ENCODE data around the gene TUBA3D.
"Not testable (repeated sequence)": the region's sequence is repeated elsewhere in the genome, so short reads cannot be mapped to it uniquely, and the experiment has no call there.

The TUBA3D gene

DNA sequence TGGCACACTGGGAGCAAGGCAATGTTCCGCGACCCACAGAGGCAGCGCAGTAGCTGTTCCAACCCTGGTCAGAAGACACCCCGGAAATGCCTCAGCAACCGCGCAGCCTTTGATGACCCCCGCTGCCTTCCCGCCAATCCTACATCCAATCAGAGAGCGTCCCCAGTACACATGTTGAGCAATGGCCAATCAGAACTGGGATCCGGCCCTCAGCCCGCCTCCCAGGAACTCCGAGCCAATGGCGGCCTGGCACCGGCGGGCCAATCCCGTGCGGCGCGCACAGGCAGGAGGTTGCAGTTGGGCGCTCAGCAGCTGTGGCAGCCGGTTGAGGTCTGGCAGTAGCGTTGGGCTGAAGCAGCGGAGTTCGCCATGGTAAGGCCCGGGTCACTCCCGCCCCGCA is at the start of gene TUBA3D:
Gene TUBA3D, plus strand, starts transcription at position 289 of the 400 bp plus-strand sequence. Its CDS starts 81 bp downstream, at position 370.
- DNase-seq (ENCODE audit: low spot score), result no peak
- no peak within 1 kb of the TSS for H3K27ac Mint-ChIP-seq
- no peaks in the 10 kb centered on the region for H3K27me3 Mint-ChIP-seq (ENCODE audit: low read depth)
- H3K4me1 Mint-ChIP-seq (ENCODE audit: low read depth), result no peaks in the 10 kb centered on the region
- H3K4me3 Mint-ChIP-seq, result no peak within 1 kb of the TSS
- peaks cover 2% of the 10 kb centered on the region for H3K36me3 Mint-ChIP-seq (ENCODE audit: low read depth)
- no peaks in the 10 kb centered on the region for H3K9me3 Mint-ChIP-seq

DNA sequence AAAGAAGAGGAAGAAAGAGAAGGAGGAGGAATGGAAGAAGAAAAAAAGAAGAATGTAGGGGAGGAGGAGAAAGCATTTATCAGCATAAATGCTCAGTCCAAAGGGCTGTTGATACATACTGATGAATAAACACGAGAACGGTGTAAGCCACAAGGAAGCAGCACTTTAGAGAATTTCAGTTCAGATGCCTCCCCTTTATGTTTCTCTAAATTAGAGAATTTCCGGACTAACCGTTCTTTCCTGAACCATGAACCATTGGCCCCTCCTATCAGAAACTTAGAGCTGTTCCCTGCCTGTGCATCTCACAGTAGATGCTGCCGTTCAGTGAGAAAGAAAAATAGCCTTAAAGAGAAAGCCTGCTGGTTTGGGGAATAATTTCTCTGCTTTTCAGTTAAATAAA is 49.2 kb upstream of the TUBA3D start:
- Mint-ChIP-seq H3K27ac (peak overlapping the region; percentile 13), H3K9me3 (no peaks in the 10 kb centered on the region), H3K27me3 (ENCODE audit: low read depth) (peaks cover 77% of the 10 kb centered on the region), H3K36me3 (ENCODE audit: low read depth) (no peaks in the 10 kb centered on the region), H3K4me1 (ENCODE audit: low read depth) (peaks cover 7% of the 10 kb centered on the region), H3K4me3 (peak overlapping the region; percentile 34)
- DNase-seq (ENCODE audit: low spot score), result no peak

- no peaks in the 10 kb centered on the region for H3K9me3 Mint-ChIP-seq
- DNase-seq (ENCODE audit: low spot score), result no peak
- no peak overlapping the region for H3K27ac Mint-ChIP-seq
- peaks cover 2% of the 10 kb centered on the region for H3K4me1 Mint-ChIP-seq (ENCODE audit: low read depth)
- H3K36me3 Mint-ChIP-seq (ENCODE audit: low read depth), result no peaks in the 10 kb centered on the region
- H3K27me3 Mint-ChIP-seq (ENCODE audit: low read depth), result peaks cover 57% of the 10 kb centered on the region
- H3K4me3 Mint-ChIP-seq, result no peak overlapping the region
Observed at GRCh38 chr2:131431336-131431735, 44.6 kb upstream of the TUBA3D start.

- not testable (repeated sequence) for H3K4me1 Mint-ChIP-seq (ENCODE audit: low read depth); H3K4me3 Mint-ChIP-seq; H3K27me3 Mint-ChIP-seq (ENCODE audit: low read depth); H3K9me3 Mint-ChIP-seq; H3K27ac Mint-ChIP-seq; H3K36me3 Mint-ChIP-seq (ENCODE audit: low read depth)
- peak; percentile 22 for DNase-seq (ENCODE audit: low spot score)
Observed at GRCh38 chr2:131440742-131441468, 35.0 kb upstream of the TUBA3D start.

DNA sequence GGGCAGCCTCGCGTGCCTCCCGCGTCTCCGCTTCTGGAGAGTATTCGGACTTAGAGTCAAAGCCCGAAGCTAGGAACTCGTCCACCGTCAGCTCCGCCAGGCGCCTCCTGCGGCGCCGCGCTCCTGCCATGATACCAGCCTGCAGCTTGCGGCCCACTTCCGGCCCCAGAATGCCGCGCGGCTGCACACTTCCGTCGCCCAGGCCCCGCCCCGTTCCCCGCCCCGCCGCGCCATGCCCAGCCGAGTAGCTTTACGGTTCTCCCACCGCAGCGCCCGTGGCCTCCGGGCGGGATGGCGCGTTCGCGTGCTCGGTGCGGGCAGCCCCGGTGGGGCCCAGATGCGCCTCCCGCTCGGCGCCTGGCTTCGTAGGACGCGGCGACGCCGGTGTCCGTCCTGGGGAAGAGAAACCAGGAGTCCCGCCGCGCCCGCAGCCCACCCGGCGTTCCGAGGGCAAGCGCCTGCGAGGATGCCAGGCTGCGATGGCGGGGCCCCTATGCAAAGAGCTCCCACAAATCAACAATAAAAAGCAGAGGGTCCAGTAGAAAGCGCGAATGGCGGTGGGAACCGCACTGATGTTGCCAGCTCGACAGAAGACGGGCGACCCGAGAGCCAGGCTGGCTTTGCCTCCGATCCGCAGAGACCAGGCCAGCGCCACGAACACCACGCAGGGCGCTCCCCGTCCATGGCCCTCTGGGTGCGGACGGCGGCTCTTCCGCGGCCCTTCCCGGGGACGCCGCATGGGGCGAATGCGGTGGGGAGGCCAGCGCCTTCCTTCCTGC is 31.0 kb upstream of the TUBA3D start:
- not testable (repeated sequence) for H3K9me3 Mint-ChIP-seq; H3K4me1 Mint-ChIP-seq (ENCODE audit: low read depth); H3K27me3 Mint-ChIP-seq (ENCODE audit: low read depth); DNase-seq (ENCODE audit: low spot score); H3K36me3 Mint-ChIP-seq (ENCODE audit: low read depth); H3K27ac Mint-ChIP-seq
- H3K4me3 Mint-ChIP-seq, result peak overlapping the region; percentile 47

DNA sequence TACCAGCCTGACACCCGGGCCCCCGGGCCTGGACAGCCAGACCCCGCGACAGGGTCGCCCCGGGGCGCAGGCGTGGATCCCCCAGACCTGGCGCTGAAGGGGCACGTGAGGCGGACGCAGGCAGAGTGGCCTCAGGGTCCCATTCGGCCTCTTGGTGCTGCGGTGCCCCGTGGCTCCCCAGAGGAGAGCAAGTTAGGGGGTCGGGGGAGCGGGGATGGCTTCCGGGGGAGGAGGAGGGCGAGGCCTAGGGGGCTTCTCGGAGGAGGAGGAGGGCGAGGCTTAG is 30.5 kb upstream of the TUBA3D start:
- H3K4me3 Mint-ChIP-seq; H3K27ac Mint-ChIP-seq; H3K36me3 Mint-ChIP-seq (ENCODE audit: low read depth); H3K9me3 Mint-ChIP-seq; H3K4me1 Mint-ChIP-seq (ENCODE audit: low read depth); H3K27me3 Mint-ChIP-seq (ENCODE audit: low read depth); DNase-seq (ENCODE audit: low spot score): not testable (repeated sequence)

DNA sequence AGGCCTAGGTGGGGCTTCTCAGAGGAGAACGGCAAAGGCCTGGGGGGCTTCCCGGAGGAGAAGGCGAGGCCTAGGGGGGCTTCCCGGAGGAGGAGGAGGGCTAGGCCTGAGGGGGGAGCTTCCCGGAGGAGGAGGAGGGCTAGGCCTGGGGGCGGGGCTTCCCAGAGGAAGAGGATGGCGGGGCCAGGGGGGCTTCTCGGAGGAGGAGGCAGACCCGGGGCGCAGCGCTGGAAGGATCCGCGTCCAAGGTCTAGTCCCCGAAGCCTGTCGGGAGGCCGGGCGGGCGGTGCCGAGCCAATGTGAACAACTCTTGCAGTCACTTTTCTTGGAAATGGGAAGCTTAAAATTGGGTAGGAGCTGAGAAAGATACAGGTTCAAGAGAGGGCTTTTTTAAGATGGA is 30.0 kb upstream of the TUBA3D start:
- Mint-ChIP-seq H3K27me3 (ENCODE audit: low read depth) (peaks cover 2% of the 10 kb centered on the region), H3K9me3 (no peaks in the 10 kb centered on the region), H3K36me3 (ENCODE audit: low read depth) (no peaks in the 10 kb centered on the region), H3K27ac (no peak overlapping the region), H3K4me3 (no peak overlapping the region), H3K4me1 (ENCODE audit: low read depth) (peaks cover 4% of the 10 kb centered on the region)
- DNase-seq (ENCODE audit: low spot score), result no peak

- not testable (repeated sequence) for H3K4me1 Mint-ChIP-seq (ENCODE audit: low read depth); H3K36me3 Mint-ChIP-seq (ENCODE audit: low read depth); H3K9me3 Mint-ChIP-seq; H3K27ac Mint-ChIP-seq; DNase-seq (ENCODE audit: low spot score); H3K27me3 Mint-ChIP-seq (ENCODE audit: low read depth); H3K4me3 Mint-ChIP-seq
Observed at GRCh38 chr2:131447981-131448380, 27.9 kb upstream of the TUBA3D start.

DNA sequence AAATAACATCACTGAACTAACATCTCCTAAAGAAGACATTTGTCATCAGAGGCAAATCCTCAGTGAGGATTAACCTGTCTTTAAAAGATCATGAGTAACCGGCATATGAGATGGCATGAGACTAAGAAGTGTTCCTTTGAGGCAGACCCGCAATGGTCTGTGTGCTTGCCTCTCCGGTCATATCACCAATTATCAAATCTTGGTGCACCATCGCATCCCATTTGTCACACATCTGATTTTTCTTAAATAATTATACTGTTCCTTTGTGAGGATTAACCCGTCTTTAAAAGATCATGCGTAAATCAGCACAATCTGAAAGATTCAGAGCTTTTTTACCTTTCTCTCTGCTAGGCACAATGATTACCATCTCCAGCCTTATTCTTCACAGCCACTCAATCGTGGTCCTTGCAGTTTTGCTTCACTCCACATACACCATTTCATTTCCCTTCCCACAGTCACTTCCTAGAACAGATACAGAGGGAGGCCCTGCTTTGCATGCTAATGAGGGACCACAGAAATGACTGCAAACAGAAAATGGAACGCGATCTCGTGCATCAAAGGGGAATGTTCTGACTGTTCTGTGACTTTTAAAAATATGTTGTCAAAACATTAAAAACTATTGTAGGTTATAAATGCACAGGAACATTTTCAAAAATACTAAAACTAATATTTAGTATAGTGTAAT is 24.5 kb upstream of the TUBA3D start:
- not testable (repeated sequence) for H3K4me1 Mint-ChIP-seq (ENCODE audit: low read depth); H3K27ac Mint-ChIP-seq; H3K36me3 Mint-ChIP-seq (ENCODE audit: low read depth); H3K27me3 Mint-ChIP-seq (ENCODE audit: low read depth); H3K9me3 Mint-ChIP-seq
- DNase-seq (ENCODE audit: low spot score), result peak; percentile 38
- H3K4me3 Mint-ChIP-seq, result peak overlapping the region; percentile 34

DNA sequence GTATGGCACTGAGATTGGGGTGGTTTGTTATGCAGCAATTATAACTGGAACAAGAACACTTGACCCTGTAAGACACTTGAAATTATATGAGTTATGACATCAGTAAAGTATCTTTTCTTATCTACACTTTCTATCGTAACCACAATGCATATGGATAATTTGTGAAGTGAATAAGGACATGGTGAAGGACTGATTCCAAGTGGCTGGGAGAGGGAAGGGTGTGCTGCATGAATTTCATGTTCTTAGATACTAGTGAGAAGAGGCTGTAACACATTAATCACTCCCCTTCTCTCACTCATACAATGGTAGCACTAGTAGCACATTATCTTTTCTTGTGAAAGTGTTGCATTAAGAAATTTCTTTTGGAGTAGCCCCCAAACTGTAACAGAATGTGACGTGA is 21.0 kb upstream of the TUBA3D start:
- H3K36me3 Mint-ChIP-seq (ENCODE audit: low read depth); H3K27ac Mint-ChIP-seq; H3K4me3 Mint-ChIP-seq; H3K9me3 Mint-ChIP-seq; H3K4me1 Mint-ChIP-seq (ENCODE audit: low read depth); DNase-seq (ENCODE audit: low spot score): not testable (repeated sequence)
- peaks cover 17% of the 10 kb centered on the region for H3K27me3 Mint-ChIP-seq (ENCODE audit: low read depth)

DNA sequence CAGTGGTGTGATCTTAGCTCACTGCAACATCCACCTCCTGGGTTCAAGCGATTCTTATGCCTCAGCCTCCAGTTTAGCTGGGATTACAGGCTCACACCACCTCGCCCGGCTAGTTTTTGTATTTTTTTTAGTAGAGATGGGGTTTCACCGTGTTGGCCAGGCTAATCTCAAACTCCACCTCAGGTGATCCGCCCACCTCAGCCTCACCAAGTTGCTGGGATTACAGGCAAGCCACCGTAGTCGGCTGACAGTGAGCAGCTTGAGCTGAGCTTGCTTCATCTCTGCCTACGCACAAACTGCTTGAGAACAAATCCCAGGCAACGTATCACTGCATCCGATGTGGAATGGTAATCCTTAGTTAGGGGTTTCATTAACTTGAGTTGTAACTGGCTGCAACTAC is 8.2 kb upstream of the TUBA3D start:
- H3K9me3 Mint-ChIP-seq; DNase-seq (ENCODE audit: low spot score); H3K27ac Mint-ChIP-seq; H3K4me1 Mint-ChIP-seq (ENCODE audit: low read depth); H3K36me3 Mint-ChIP-seq (ENCODE audit: low read depth); H3K4me3 Mint-ChIP-seq; H3K27me3 Mint-ChIP-seq (ENCODE audit: low read depth): not testable (repeated sequence)

DNA sequence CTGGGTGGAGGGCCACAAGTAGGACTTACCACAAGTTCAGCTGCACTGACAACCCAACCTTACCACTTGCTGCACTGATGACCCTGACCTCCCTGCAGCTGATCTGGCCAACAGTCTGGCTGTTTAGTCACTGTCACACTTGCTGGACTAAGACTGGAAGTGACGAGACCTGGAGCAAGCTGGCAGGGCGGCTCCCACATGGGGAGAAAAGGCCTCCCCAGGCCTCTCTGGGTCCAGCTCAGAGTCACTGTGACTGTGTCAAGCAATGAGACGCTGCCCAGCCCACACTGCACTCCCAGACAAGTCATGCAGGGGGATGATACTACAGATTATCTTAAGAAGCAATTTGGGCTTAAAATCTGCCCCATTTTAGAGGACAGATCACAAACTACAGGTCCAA is 5.0 kb upstream of the TUBA3D start:
- not testable (repeated sequence) for H3K9me3 Mint-ChIP-seq

GRCh38 chr2:131471624-131472023 is 4.3 kb upstream of the TUBA3D start:
- H3K9me3 Mint-ChIP-seq; DNase-seq (ENCODE audit: low spot score); H3K4me3 Mint-ChIP-seq; H3K27me3 Mint-ChIP-seq (ENCODE audit: low read depth); H3K36me3 Mint-ChIP-seq (ENCODE audit: low read depth); H3K27ac Mint-ChIP-seq; H3K4me1 Mint-ChIP-seq (ENCODE audit: low read depth): not testable (repeated sequence)

More for the DNA sequence above, 5.0 kb upstream of the TUBA3D start:
- not testable (repeated sequence) for H3K36me3 Mint-ChIP-seq (ENCODE audit: low read depth); H3K27me3 Mint-ChIP-seq (ENCODE audit: low read depth); DNase-seq (ENCODE audit: low spot score); H3K4me3 Mint-ChIP-seq; H3K4me1 Mint-ChIP-seq (ENCODE audit: low read depth); H3K27ac Mint-ChIP-seq

- not testable (repeated sequence) for H3K27ac Mint-ChIP-seq; H3K4me3 Mint-ChIP-seq; H3K4me1 Mint-ChIP-seq (ENCODE audit: low read depth)
Observed at GRCh38 chr2:131473266-131473665, 2.7 kb upstream of the TUBA3D start.

More at GRCh38 chr2:131473266-131473665, 2.7 kb upstream of the TUBA3D start:
- not testable (repeated sequence) for DNase-seq (ENCODE audit: low spot score); H3K27me3 Mint-ChIP-seq (ENCODE audit: low read depth); H3K9me3 Mint-ChIP-seq; H3K36me3 Mint-ChIP-seq (ENCODE audit: low read depth)

All from T-helper 2 cell treated with Interferon-gamma antibody and Interleukin-4, amounts not matched to agents 5 μg/mL and 100 μg/mL, for 36 hours (primary cell).